ENCODE data around the gene GJB3. TPM values are rescaled to one million over a fixed set of nuclear protein-coding genes. Genes with fewer than 3 reads are reported as not detected.

GJB3 gene
- total RNA-seq, 2 donors from 2014 or later: 5.4 to 7.1 TPM

GRCh38 chr1:34779526-34779925 is 1.5 kb upstream of the GJB3 start:
- no peak overlapping the region for H3K27ac ChIP-seq
- H3K27me3 ChIP-seq (replicated peaks; ENCODE audit: insufficient read depth): no peaks in the 10 kb centered on the region
- no peaks in the 10 kb centered on the region for H3K36me3 ChIP-seq
- H3K4me3 ChIP-seq: no peak overlapping the region
- no peak for DNase-seq (ENCODE audit: low spot score)
- intact Hi-C loops (cut with DNase I): no loop called here
- peaks cover 6% of the 10 kb centered on the region for H3K4me1 ChIP-seq (replicated peaks)
- no peaks in the 10 kb centered on the region for H3K9me3 ChIP-seq
- 91% methylated on average over 5 of the region's 5 CpGs for WGBS
- no peak for TF ChIP-seq POLR2A (IDR thresholded peaks at IDR 0.05)
- no peak for TF ChIP-seq POLR2AphosphoS5 (IDR thresholded peaks at IDR 0.05)
- no peak for TF ChIP-seq CTCF (IDR thresholded peaks at IDR 0.05)

- no peaks in the 10 kb centered on the region for H3K36me3 ChIP-seq
- intact Hi-C loops (cut with DNase I): no loop called here
- H3K27me3 ChIP-seq (replicated peaks; ENCODE audit: insufficient read depth): no peaks in the 10 kb centered on the region
- peaks cover 6% of the 10 kb centered on the region for H3K4me1 ChIP-seq (replicated peaks)
- no peak for TF ChIP-seq CTCF (IDR thresholded peaks at IDR 0.05)
- TF ChIP-seq POLR2AphosphoS5 (IDR thresholded peaks at IDR 0.05): no peak
- TF ChIP-seq POLR2A (IDR thresholded peaks at IDR 0.05): no peak
- WGBS: 94% methylated on average over 5 of the region's 5 CpGs
- no peaks in the 10 kb centered on the region for H3K9me3 ChIP-seq
- no peak overlapping the region for H3K4me3 ChIP-seq
- no peak for DNase-seq (ENCODE audit: low spot score)
- H3K27ac ChIP-seq: no peak overlapping the region
Observed at GRCh38 chr1:34779962-34780361, 1.1 kb upstream of the GJB3 start.

GRCh38 chr1:34780528-34780927 is 486 bp upstream of the GJB3 start:
- no peaks in the 10 kb centered on the region for H3K9me3 ChIP-seq
- no peak for DNase-seq (ENCODE audit: low spot score)
- no peaks in the 10 kb centered on the region for H3K27me3 ChIP-seq (replicated peaks; ENCODE audit: insufficient read depth)
- H3K4me3 ChIP-seq: no peak overlapping the region
- intact Hi-C loops (cut with DNase I): no loop called here
- no peaks in the 10 kb centered on the region for H3K36me3 ChIP-seq
- peaks cover 6% of the 10 kb centered on the region for H3K4me1 ChIP-seq (replicated peaks)
- WGBS: 81% methylated on average over 2 of the region's 2 CpGs
- TF ChIP-seq CTCF (IDR thresholded peaks at IDR 0.05) (no peak), POLR2A (IDR thresholded peaks at IDR 0.05) (no peak), POLR2AphosphoS5 (IDR thresholded peaks at IDR 0.05) (no peak)
- H3K27ac ChIP-seq: no peak overlapping the region

- Histone ChIP-seq H3K9me3 (no peaks in the 10 kb centered on the region), H3K4me3 (peak overlapping the region; percentile 13 to 32), H3K4me1 (replicated peaks) (peaks cover 6% of the 10 kb centered on the region), H3K36me3 (no peaks in the 10 kb centered on the region), H3K27me3 (replicated peaks; ENCODE audit: insufficient read depth) (no peaks in the 10 kb centered on the region), H3K27ac (peak overlapping the region; percentile 58 to 65)
- DNase-seq (ENCODE audit: low spot score): peak; percentile 73
- peak; percentile 74 for TF ChIP-seq POLR2A (IDR thresholded peaks at IDR 0.05)
- peak; percentile 55 for TF ChIP-seq POLR2AphosphoS5 (IDR thresholded peaks at IDR 0.05)
- peak in 1 of 4 experiments; percentile 18 for TF ChIP-seq CTCF (IDR thresholded peaks at IDR 0.05)
- 3% methylated on average over 16 of the region's 18 CpGs for WGBS
- intact Hi-C loops (cut with DNase I): no loop called here
Observed at GRCh38 chr1:34781844-34782391, 904 bp downstream of the GJB3 start.

- Histone ChIP-seq H3K27ac (no peak overlapping the region), H3K4me3 (no peak overlapping the region), H3K9me3 (no peaks in the 10 kb centered on the region), H3K27me3 (replicated peaks; ENCODE audit: insufficient read depth) (no peaks in the 10 kb centered on the region), H3K4me1 (replicated peaks) (peaks cover 6% of the 10 kb centered on the region), H3K36me3 (no peaks in the 10 kb centered on the region)
- TF ChIP-seq CTCF (IDR thresholded peaks at IDR 0.05): no peak
- no peak for TF ChIP-seq POLR2A (IDR thresholded peaks at IDR 0.05)
- TF ChIP-seq POLR2AphosphoS5 (IDR thresholded peaks at IDR 0.05): no peak
- 90% methylated on average over 28 of the region's 28 CpGs for WGBS
- no peak for DNase-seq (ENCODE audit: low spot score)
- intact Hi-C loops (cut with DNase I): loop anchor here (5.0 kb wide), 1 partner anchor 68 kb away; no protein-coding TSS in a partner anchor
Observed at GRCh38 chr1:34784751-34785221, 3.8 kb downstream of the GJB3 start.
